ENCODE measurements around the gene GPC6.

GPC6 gene

DNA sequence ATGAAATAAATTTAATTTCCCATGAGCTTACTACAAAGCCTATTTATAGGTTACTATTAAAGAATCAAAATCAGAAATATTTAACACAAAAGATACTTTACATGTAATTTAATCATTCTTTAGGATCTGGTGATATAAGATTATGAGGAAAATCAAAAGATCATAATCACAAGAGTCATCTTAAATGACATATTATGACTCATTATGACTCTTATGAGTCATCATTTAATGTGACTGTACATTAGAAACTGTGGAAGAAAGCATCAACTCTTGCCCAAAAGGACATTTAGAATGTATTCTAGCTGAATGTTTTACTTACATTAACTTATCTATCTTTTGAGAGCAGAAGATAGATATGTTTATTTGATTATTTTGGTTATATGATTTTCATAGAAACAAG is 794.2 kb downstream of the GPC6 start:
- H3K4me3 ChIP-seq (ENCODE audit: low read length), result no peak overlapping the region
- no peak overlapping the region for H3K27ac ChIP-seq (ENCODE audit: low read length)
- no peaks in the 10 kb centered on the region for H3K4me1 ChIP-seq (ENCODE audit: insufficient read depth, low read length)
- no peak overlapping the region for H3K9ac ChIP-seq (ENCODE audit: low read depth, low read length)
- no peaks in the 10 kb centered on the region for H3K9me3 ChIP-seq (ENCODE audit: insufficient read depth, low read depth, low read length)
- no peaks in the 10 kb centered on the region for H3K27me3 ChIP-seq (ENCODE audit: insufficient read depth, low read length)
- H3K36me3 ChIP-seq (ENCODE audit: insufficient read depth, low read depth, low read length), result no peaks in the 10 kb centered on the region

DNA sequence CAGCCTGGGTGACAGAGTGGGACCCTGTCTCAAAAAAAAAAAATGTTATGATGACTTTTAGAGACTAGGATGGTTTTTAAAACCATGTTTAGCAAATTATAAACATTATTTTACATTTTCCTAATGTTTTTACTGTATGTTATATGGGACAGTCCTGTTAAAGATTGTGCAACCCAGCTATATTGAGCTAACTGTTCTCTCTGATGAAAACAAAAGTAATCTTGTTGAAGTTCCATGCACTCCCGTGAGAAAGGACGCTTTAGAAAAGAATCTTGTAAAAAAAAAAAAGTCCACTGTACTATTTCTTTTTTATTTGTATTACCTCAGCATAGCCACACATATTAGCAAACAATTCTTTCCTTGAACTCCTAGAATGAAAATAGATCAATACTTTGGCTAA is 801.6 kb downstream of the GPC6 start:
- Histone ChIP-seq H3K4me1 (ENCODE audit: insufficient read depth, low read length) (no peaks in the 10 kb centered on the region), H3K27ac (ENCODE audit: low read length) (no peak overlapping the region), H3K4me3 (ENCODE audit: low read length) (no peak overlapping the region), H3K36me3 (ENCODE audit: insufficient read depth, low read depth, low read length) (no peaks in the 10 kb centered on the region), H3K27me3 (ENCODE audit: insufficient read depth, low read length) (no peaks in the 10 kb centered on the region), H3K9me3 (ENCODE audit: insufficient read depth, low read depth, low read length) (no peaks in the 10 kb centered on the region), H3K9ac (ENCODE audit: low read depth, low read length) (no peak overlapping the region)

DNA sequence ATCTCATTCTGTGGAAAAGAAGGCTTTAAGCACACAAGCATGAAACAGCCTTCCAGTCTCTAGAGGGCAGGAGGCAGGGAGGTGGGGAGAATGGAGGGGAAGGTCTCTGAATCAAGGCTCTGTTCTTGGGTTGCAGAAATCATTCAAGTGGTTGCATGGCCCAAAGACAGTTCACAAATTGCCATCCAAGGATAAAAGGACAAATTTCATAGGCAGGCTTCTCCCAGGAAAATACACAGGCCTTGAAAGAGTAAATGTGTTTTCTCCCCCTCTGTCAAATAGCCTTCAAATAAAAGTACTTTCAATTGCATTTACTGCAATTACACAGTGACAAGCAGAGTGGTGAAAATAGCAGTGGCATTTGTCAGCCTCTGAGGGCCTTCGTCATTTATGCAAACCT is 802.0 kb downstream of the GPC6 start:
- Histone ChIP-seq H3K9ac (ENCODE audit: low read depth, low read length) (no peak overlapping the region), H3K36me3 (ENCODE audit: insufficient read depth, low read depth, low read length) (no peaks in the 10 kb centered on the region), H3K27me3 (ENCODE audit: insufficient read depth, low read length) (no peaks in the 10 kb centered on the region), H3K4me1 (ENCODE audit: insufficient read depth, low read length) (no peaks in the 10 kb centered on the region), H3K27ac (ENCODE audit: low read length) (no peak overlapping the region), H3K4me3 (ENCODE audit: low read length) (no peak overlapping the region), H3K9me3 (ENCODE audit: insufficient read depth, low read depth, low read length) (no peaks in the 10 kb centered on the region)

DNA sequence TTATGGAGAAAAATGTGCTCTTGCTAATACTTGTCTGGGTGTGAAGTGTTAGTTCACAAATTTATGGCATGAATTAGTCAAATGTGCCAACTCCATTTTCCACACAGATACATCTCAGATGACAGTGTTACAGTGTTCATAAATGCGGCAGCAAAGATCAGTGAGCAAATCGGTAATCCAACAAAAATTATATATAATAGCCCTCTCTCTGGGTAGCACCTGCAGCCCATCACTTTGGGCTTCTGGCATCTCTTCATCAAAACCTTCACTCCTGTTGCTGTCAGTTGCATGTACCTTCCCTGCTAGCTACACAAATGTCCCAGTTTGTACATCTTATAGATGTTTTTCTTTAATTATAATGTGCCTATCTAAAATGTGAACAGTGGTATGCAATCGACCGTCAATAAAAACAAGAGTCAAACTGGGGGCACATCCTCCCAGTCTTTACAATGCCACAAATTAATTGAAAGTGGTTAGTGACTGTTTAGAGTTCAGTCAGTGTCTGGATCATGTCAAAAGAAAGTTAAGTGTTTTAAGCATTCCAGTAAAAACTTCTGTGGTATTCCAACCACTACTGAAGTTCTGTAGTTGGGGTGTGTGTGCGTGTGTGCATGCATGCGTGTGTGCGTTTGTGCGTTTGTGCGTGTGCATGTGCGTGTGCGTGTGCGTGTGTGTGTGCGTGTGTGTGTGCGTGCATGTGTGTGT is 804.0 kb downstream of the GPC6 start:
- H3K4me3 ChIP-seq (ENCODE audit: low read length), result no peak overlapping the region
- H3K9me3 ChIP-seq (ENCODE audit: insufficient read depth, low read depth, low read length), result no peaks in the 10 kb centered on the region
- peaks cover 9% of the 10 kb centered on the region; the same call in 1 of the 2 replicates for H3K4me1 ChIP-seq (ENCODE audit: insufficient read depth, low read length)
- H3K9ac ChIP-seq (ENCODE audit: low read depth, low read length), result no peak overlapping the region
- no peaks in the 10 kb centered on the region for H3K27me3 ChIP-seq (ENCODE audit: insufficient read depth, low read length)
- H3K36me3 ChIP-seq (ENCODE audit: insufficient read depth, low read depth, low read length), result no peaks in the 10 kb centered on the region
- no peak overlapping the region for H3K27ac ChIP-seq (ENCODE audit: low read length)

DNA sequence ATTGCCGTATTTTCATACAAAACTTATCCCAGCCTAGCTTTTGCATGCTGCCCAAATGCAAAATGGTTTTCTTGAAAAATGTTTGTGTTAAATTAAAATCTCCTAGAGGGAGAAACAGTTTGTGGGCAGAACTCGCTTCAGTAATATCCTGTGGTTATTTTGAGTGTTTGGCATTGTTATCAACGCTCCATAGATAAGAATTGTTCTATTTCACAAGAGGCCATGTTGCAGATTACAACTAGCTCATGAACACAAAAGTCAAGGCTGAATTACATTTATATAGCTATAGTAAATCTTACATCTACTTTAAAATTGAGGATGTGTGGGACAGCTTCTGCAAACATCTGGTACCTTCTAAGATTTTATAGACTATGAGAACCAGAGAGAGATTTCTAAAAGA is 805.0 kb downstream of the GPC6 start:
- H3K9ac ChIP-seq (ENCODE audit: low read depth, low read length), result no peak overlapping the region
- no peaks in the 10 kb centered on the region for H3K9me3 ChIP-seq (ENCODE audit: insufficient read depth, low read depth, low read length)
- no peak overlapping the region for H3K4me3 ChIP-seq (ENCODE audit: low read length)
- no peak overlapping the region for H3K27ac ChIP-seq (ENCODE audit: low read length)
- H3K27me3 ChIP-seq (ENCODE audit: insufficient read depth, low read length), result no peaks in the 10 kb centered on the region
- no peaks in the 10 kb centered on the region for H3K36me3 ChIP-seq (ENCODE audit: insufficient read depth, low read depth, low read length)
- peaks cover 10% of the 10 kb centered on the region; the same call in 1 of the 2 replicates for H3K4me1 ChIP-seq (ENCODE audit: insufficient read depth, low read length)

DNA sequence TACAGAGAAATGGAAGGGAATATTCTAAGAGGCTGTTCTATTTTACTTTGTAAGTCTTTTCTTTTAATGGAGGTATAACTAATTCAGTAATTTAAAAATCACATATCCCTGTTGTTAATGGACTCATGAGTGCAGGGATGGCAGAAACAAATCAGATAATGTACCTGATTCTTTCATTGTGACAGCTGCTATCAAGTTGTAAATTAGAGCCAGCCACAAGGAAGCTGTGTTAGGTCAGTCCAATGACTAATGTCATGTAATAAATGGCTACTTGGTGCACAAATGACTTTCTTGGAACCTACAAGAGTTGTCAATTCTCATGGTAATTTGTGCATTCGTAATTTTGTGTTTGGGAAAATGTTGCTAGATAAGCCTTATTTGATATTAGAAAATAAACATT is 806.5 kb downstream of the GPC6 start:
- Histone ChIP-seq H3K9ac (ENCODE audit: low read depth, low read length) (no peak overlapping the region), H3K4me1 (ENCODE audit: insufficient read depth, low read length) (peaks cover 10% of the 10 kb centered on the region; the same call in 1 of the 2 replicates), H3K4me3 (ENCODE audit: low read length) (no peak overlapping the region), H3K9me3 (ENCODE audit: insufficient read depth, low read depth, low read length) (no peaks in the 10 kb centered on the region), H3K27me3 (ENCODE audit: insufficient read depth, low read length) (no peaks in the 10 kb centered on the region), H3K36me3 (ENCODE audit: insufficient read depth, low read depth, low read length) (no peaks in the 10 kb centered on the region), H3K27ac (ENCODE audit: low read length) (no peak overlapping the region)

DNA sequence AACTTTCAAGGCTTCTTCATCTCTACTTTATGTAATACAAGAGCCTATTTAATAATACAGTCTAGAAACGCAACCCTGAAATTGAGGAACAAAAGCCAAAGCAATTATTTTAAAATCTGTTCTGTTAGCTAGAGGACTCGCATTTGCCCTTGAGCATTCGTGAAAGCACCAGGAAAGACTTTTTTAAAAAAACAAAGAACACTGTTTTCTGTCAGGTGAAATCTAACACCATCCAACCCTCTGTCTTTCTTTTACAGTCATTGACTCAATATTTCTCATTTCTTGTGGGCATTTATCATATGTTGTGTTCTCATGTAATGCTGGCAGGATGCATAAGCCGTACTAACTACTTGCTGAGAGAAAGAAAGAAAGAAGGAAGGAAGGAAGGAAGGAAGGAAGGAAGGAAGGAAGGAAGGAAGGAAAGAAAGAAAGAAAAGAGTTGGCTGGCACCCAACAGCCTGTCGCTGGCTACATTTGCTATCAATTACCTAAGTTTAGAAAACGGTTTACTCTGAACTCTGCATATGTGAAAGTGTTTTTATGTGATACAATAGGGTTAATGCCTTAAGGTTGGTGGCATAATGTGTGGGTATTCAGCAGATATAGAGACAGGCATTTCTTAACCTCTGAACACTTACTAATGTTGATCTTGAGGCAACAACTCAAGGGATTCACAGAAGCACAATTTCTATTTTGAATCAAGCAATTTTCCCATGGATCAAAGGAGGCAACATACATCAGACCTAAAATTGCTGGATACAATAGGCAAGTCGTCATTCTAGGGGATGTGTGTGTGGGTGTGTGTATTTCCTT is 807.4 kb downstream of the GPC6 start:
- Histone ChIP-seq H3K9me3 (ENCODE audit: insufficient read depth, low read depth, low read length) (no peaks in the 10 kb centered on the region), H3K36me3 (ENCODE audit: insufficient read depth, low read depth, low read length) (no peaks in the 10 kb centered on the region), H3K9ac (ENCODE audit: low read depth, low read length) (no peak overlapping the region), H3K27ac (ENCODE audit: low read length) (no peak overlapping the region), H3K4me3 (ENCODE audit: low read length) (no peak overlapping the region), H3K27me3 (ENCODE audit: insufficient read depth, low read length) (no peaks in the 10 kb centered on the region), H3K4me1 (ENCODE audit: insufficient read depth, low read length) (peaks cover 10% of the 10 kb centered on the region; the same call in 1 of the 2 replicates)

DNA sequence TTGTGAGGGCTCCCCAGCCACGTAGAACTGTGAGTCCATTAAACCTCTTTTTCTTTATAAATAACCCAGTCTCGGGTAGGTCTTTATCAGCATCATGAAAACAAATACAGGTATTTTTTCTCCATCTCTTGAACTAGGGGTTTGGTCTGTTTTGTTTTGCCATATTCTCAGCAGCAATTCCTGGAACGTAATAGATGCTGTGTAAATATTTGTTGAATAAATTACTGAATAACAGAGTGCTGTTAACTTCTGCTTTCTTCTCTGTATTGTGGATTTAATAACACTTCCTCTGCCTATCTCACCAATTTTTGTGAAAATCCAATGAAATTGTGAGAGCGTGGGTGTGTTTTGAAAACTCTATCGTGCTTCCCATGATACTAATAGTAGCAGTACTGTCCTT is 823.4 kb downstream of the GPC6 start:
- Histone ChIP-seq H3K9me3 (ENCODE audit: insufficient read depth, low read depth, low read length) (no peaks in the 10 kb centered on the region), H3K9ac (ENCODE audit: low read depth, low read length) (no peak overlapping the region), H3K36me3 (ENCODE audit: insufficient read depth, low read depth, low read length) (no peaks in the 10 kb centered on the region), H3K27me3 (ENCODE audit: insufficient read depth, low read length) (no peaks in the 10 kb centered on the region), H3K4me1 (ENCODE audit: insufficient read depth, low read length) (no peaks in the 10 kb centered on the region), H3K27ac (ENCODE audit: low read length) (no peak overlapping the region), H3K4me3 (ENCODE audit: low read length) (no peak overlapping the region)

DNA sequence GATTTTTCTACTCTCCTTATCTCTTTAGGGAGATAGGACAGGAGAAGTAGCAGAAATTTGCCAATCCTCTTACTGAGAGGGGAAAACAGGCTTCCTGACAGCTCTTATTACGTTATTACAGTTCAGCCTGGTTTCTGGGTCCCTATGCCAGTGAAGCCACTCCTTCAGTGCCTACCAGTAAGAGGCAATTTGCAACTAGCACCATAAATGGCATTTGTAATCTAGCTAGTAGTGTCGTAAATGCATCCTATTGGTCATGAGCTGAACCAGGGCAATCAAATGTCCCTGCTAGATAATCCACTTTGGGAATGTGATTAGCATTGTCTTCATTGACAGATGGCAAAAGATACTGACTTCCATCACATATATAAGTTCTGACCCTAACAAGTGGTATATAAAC is 824.1 kb downstream of the GPC6 start:
- H3K27ac ChIP-seq (ENCODE audit: low read length), result no peak overlapping the region

DNA sequence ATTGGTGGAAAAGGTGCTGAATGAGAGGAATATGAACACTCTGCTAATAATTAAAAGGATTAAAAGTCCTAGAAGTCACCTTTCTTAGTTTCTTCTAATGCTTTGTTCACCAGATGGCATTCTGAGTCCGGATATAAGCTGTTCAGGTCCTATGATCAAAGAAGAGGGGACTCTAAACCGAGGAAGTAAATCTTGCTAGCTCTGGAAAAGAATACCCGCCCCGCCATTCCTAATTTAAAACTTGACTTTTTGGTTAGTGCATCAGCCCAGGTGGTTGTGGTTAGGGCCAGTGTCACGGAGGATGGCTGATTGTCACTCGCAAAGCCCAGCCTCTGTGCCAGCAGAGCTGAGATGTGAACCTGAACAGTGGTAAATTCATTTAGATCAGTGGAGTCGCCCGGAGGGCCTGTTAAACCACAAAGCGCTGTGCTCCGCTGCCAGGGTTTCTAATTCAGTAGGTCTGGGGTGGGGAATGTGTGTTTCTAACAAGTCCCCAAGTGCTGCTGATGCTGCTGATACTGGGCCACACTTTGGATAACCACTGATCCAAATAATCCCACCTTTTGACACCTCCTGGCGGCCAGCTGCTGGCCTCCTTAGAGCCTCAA is 827.5 kb downstream of the GPC6 start:
- H3K4me1 ChIP-seq (ENCODE audit: insufficient read depth, low read length), result no peaks in the 10 kb centered on the region
- H3K4me3 ChIP-seq (ENCODE audit: low read length), result no peak overlapping the region
- H3K27me3 ChIP-seq (ENCODE audit: insufficient read depth, low read length), result no peaks in the 10 kb centered on the region
- no peaks in the 10 kb centered on the region for H3K36me3 ChIP-seq (ENCODE audit: insufficient read depth, low read depth, low read length)
- H3K9ac ChIP-seq (ENCODE audit: low read depth, low read length), result no peak overlapping the region
- H3K27ac ChIP-seq (ENCODE audit: low read length), result no peak overlapping the region
- H3K9me3 ChIP-seq (ENCODE audit: insufficient read depth, low read depth, low read length), result no peaks in the 10 kb centered on the region

More for the DNA sequence above, 824.1 kb downstream of the GPC6 start:
- Histone ChIP-seq H3K27me3 (ENCODE audit: insufficient read depth, low read length) (no peaks in the 10 kb centered on the region), H3K36me3 (ENCODE audit: insufficient read depth, low read depth, low read length) (no peaks in the 10 kb centered on the region), H3K9ac (ENCODE audit: low read depth, low read length) (no peak overlapping the region), H3K4me3 (ENCODE audit: low read length) (no peak overlapping the region), H3K4me1 (ENCODE audit: insufficient read depth, low read length) (no peaks in the 10 kb centered on the region), H3K9me3 (ENCODE audit: insufficient read depth, low read depth, low read length) (no peaks in the 10 kb centered on the region)

DNA sequence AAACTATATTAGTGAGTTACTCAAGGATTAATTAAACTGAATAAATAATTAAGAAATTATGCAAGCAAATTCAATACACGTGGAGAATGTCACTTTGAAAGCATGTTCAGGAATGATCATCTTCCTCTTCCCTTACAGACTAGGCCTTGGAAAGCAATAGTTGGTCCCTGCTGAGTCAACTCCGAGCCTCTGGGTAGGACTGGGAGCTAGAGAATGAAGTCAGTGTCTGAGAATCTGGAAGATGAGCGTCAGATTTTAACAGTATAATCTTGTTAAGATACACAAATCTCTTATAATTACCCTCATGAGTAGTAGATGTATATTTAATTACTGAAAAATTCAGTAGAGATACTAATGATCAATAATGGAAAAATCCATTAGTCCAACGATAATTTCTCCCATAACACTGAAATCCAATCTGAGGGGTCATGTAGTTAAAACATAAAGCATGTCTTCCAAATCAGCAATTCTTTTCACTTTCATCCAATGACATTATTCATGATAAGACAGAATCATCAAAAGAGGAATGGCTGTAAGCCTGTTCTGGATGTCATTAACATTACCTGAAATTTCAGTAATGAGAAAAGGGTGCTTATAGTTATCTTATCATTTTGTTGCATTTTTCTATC is 829.9 kb downstream of the GPC6 start:
- no peak overlapping the region for H3K27ac ChIP-seq (ENCODE audit: low read length)

More for the DNA sequence above, 829.9 kb downstream of the GPC6 start:
- H3K9me3 ChIP-seq (ENCODE audit: insufficient read depth, low read depth, low read length), result no peaks in the 10 kb centered on the region
- H3K27me3 ChIP-seq (ENCODE audit: insufficient read depth, low read length), result no peaks in the 10 kb centered on the region
- H3K9ac ChIP-seq (ENCODE audit: low read depth, low read length), result no peak overlapping the region
- no peak overlapping the region for H3K4me3 ChIP-seq (ENCODE audit: low read length)
- H3K36me3 ChIP-seq (ENCODE audit: insufficient read depth, low read depth, low read length), result no peaks in the 10 kb centered on the region
- H3K4me1 ChIP-seq (ENCODE audit: insufficient read depth, low read length), result no peaks in the 10 kb centered on the region
